HEK293 (cell line): ENCODE measurements around the gene LPP.

Source experiments
- KLF10 ChIP-seq: fragments of 450-650 bp; IDR thresholded peaks from 2 replicates; pipeline ENCODE4 v1.5.1; 2018; ENCODE audit warnings: missing biosample characterization, mild to moderate bottlenecking, missing genetic modification characterization
- PBX3 ChIP-seq: sonication (generic); formaldehyde crosslinking; IDR thresholded peaks from 2 replicates; pipeline ENCODE4 v1.8.1; 2022; ENCODE audit warnings: mild to moderate bottlenecking, moderate library complexity, missing genetic modification reagents
- ZBTB20 ChIP-seq: fragments of 450-650 bp; formaldehyde crosslinking; IDR thresholded peaks from 2 replicates; pipeline ENCODE4 v1.5.1; 2016; ENCODE audit warnings: missing biosample characterization, missing genetic modification characterization
- ZFP41 ChIP-seq: fragments of 450-650 bp; formaldehyde crosslinking; IDR thresholded peaks from 2 replicates; pipeline ENCODE4 v1.5.1; 2016; ENCODE audit warnings: missing biosample characterization, missing genetic modification characterization, borderline replicate concordance
- ZFP69B ChIP-seq: fragments of 450-650 bp; formaldehyde crosslinking; IDR thresholded peaks from 2 replicates; pipeline ENCODE4 v1.5.1; 2016; ENCODE audit warnings: missing biosample characterization, missing genetic modification characterization
- ZNF138 ChIP-seq: fragments of 450-650 bp; formaldehyde crosslinking; IDR thresholded peaks from 2 replicates; pipeline ENCODE4 v1.5.1; 2016; ENCODE audit warnings: missing biosample characterization, missing genetic modification characterization, borderline replicate concordance
- ZNF2 ChIP-seq: fragments of 450-650 bp; formaldehyde crosslinking; IDR thresholded peaks from 2 replicates; pipeline ENCODE4 v1.5.1; 2016; ENCODE audit warnings: missing biosample characterization, missing genetic modification characterization
- ZNF274 ChIP-seq, 2 experiments: fragments of 200-500 bp in 1 of 2; fragments of 450-650 bp in 1 of 2; sonication (Bioruptor generic) in 1 of 2; formaldehyde crosslinking in 1 of 2; IDR thresholded peaks; 2 replicates each; pipeline versions ENCODE4 v1.5.1 to v1.6.1; 2014 to 2016; ENCODE audit warnings: borderline replicate concordance in 1 of 2, inconsistent platforms in 1 of 2, low read length in 1 of 2, missing biosample characterization in 1 of 2, missing genetic modification characterization in 1 of 2
- ZNF768 ChIP-seq: fragments of 450-650 bp; formaldehyde crosslinking; IDR thresholded peaks from 2 replicates; pipeline ENCODE4 v1.5.1; 2018; ENCODE audit warnings: missing biosample characterization, mild to moderate bottlenecking, missing genetic modification characterization
- ZSCAN5A ChIP-seq: fragments of 450-650 bp; formaldehyde crosslinking; IDR thresholded peaks from 2 replicates; pipeline ENCODE4 v1.5.1; 2016; ENCODE audit warnings: missing biosample characterization, missing genetic modification characterization
- TF ChIP-seq, protein P1 (sequence below): fragments of 450-650 bp; formaldehyde crosslinking; IDR thresholded peaks from 2 replicates; pipeline ENCODE4 v1.5.1; 2016; ENCODE audit warnings: missing biosample characterization, missing genetic modification characterization
- TF ChIP-seq, protein P2 (sequence below): fragments of 450-650 bp; formaldehyde crosslinking; IDR thresholded peaks from 2 replicates; pipeline ENCODE4 v1.5.1; 2016; ENCODE audit warnings: missing biosample characterization, missing genetic modification characterization
- TF ChIP-seq, protein P3 (sequence below): fragments of 450-650 bp; formaldehyde crosslinking; IDR thresholded peaks from 2 replicates; pipeline ENCODE4 v1.5.1; 2016; ENCODE audit warnings: missing biosample characterization, missing genetic modification characterization
- TF ChIP-seq, protein P4 (sequence below): fragments of 450-650 bp; formaldehyde crosslinking; IDR thresholded peaks from 2 replicates; pipeline ENCODE4 v1.5.1; 2016; ENCODE audit warnings: missing biosample characterization, missing genetic modification characterization

GRCh38 chr3:188262488-188262887 lies 108.5 kb downstream of the LPP start:
- TF ChIP-seq ZFP69B (tag by site-specific recombination) (no peak), ZFP41 (tag by site-specific recombination) (no peak), ZNF274 (IDR thresholded peaks at IDR 0.05; ENCODE audit: low read length) (no peak), ZNF274 (tag by site-specific recombination; IDR thresholded peaks at IDR 0.05; ENCODE audit: borderline replicate concordance) (no peak), ZNF138 (tag by site-specific recombination) (no peak), KLF10 (tag by site-specific recombination) (no peak), ZNF768 (tag by site-specific recombination) (no peak), ZNF2 (tag by site-specific recombination) (no peak), ZSCAN5A (tag by site-specific recombination) (no peak), ZBTB20 (no peak), PBX3 (CRISPR knock-in tag) (no peak)
- TF ChIP-seq, protein P1, sequence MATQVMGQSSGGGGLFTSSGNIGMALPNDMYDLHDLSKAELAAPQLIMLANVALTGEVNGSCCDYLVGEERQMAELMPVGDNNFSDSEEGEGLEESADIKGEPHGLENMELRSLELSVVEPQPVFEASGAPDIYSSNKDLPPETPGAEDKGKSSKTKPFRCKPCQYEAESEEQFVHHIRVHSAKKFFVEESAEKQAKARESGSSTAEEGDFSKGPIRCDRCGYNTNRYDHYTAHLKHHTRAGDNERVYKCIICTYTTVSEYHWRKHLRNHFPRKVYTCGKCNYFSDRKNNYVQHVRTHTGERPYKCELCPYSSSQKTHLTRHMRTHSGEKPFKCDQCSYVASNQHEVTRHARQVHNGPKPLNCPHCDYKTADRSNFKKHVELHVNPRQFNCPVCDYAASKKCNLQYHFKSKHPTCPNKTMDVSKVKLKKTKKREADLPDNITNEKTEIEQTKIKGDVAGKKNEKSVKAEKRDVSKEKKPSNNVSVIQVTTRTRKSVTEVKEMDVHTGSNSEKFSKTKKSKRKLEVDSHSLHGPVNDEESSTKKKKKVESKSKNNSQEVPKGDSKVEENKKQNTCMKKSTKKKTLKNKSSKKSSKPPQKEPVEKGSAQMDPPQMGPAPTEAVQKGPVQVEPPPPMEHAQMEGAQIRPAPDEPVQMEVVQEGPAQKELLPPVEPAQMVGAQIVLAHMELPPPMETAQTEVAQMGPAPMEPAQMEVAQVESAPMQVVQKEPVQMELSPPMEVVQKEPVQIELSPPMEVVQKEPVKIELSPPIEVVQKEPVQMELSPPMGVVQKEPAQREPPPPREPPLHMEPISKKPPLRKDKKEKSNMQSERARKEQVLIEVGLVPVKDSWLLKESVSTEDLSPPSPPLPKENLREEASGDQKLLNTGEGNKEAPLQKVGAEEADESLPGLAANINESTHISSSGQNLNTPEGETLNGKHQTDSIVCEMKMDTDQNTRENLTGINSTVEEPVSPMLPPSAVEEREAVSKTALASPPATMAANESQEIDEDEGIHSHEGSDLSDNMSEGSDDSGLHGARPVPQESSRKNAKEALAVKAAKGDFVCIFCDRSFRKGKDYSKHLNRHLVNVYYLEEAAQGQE (tag by site-specific recombination), result no peak
- TF ChIP-seq, protein P2, sequence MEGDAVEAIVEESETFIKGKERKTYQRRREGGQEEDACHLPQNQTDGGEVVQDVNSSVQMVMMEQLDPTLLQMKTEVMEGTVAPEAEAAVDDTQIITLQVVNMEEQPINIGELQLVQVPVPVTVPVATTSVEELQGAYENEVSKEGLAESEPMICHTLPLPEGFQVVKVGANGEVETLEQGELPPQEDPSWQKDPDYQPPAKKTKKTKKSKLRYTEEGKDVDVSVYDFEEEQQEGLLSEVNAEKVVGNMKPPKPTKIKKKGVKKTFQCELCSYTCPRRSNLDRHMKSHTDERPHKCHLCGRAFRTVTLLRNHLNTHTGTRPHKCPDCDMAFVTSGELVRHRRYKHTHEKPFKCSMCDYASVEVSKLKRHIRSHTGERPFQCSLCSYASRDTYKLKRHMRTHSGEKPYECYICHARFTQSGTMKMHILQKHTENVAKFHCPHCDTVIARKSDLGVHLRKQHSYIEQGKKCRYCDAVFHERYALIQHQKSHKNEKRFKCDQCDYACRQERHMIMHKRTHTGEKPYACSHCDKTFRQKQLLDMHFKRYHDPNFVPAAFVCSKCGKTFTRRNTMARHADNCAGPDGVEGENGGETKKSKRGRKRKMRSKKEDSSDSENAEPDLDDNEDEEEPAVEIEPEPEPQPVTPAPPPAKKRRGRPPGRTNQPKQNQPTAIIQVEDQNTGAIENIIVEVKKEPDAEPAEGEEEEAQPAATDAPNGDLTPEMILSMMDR (tag by site-specific recombination), result no peak
- TF ChIP-seq, protein P3, sequence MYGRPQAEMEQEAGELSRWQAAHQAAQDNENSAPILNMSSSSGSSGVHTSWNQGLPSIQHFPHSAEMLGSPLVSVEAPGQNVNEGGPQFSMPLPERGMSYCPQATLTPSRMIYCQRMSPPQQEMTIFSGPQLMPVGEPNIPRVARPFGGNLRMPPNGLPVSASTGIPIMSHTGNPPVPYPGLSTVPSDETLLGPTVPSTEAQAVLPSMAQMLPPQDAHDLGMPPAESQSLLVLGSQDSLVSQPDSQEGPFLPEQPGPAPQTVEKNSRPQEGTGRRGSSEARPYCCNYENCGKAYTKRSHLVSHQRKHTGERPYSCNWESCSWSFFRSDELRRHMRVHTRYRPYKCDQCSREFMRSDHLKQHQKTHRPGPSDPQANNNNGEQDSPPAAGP (tag by site-specific recombination), result no peak
- TF ChIP-seq, protein P4, sequence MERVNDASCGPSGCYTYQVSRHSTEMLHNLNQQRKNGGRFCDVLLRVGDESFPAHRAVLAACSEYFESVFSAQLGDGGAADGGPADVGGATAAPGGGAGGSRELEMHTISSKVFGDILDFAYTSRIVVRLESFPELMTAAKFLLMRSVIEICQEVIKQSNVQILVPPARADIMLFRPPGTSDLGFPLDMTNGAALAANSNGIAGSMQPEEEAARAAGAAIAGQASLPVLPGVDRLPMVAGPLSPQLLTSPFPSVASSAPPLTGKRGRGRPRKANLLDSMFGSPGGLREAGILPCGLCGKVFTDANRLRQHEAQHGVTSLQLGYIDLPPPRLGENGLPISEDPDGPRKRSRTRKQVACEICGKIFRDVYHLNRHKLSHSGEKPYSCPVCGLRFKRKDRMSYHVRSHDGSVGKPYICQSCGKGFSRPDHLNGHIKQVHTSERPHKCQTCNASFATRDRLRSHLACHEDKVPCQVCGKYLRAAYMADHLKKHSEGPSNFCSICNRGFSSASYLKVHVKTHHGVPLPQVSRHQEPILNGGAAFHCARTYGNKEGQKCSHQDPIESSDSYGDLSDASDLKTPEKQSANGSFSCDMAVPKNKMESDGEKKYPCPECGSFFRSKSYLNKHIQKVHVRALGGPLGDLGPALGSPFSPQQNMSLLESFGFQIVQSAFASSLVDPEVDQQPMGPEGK (tag by site-specific recombination), result no peak
